ENCODE data around the gene MORF4L1. TPM values are rescaled to one million over a fixed set of nuclear protein-coding genes. Genes with fewer than 3 reads are reported as not detected.

Gene MORF4L1
- total RNA-seq, 5 donors from 2014 or later (not counting 1 experiment from before 2014, with no cell fraction given), result 208 to 388 (median 232) TPM

GRCh38 chr15:78921517-78921916 lies 48.8 kb downstream of the MORF4L1 start:
- no peak for DNase-seq
- Histone ChIP-seq H3K27me3 (replicated peaks in 1 of 2; ENCODE audit: control insufficient read depth in 2 of 2, extremely low read depth in 1 of 2, insufficient read depth in 2 of 2, low read length in 1 of 2) (no peaks in the 10 kb centered on the region), H3K4me1 (ENCODE audit: control insufficient read depth in 1 of 2, extremely low read depth in 1 of 2, insufficient read depth in 2 of 2, low read length in 2 of 2) (no peaks in the 10 kb centered on the region), H3K4me3 (ENCODE audit: control insufficient read depth in 1 of 2, extremely low read depth in 1 of 2, low read length in 1 of 2) (no peak overlapping the region), H3K27ac (ENCODE audit: low read length) (no peak overlapping the region), H3K36me3 (ENCODE audit: control insufficient read depth in 2 of 2, extremely low read depth in 1 of 2, insufficient read depth in 1 of 2, low read length in 1 of 2) (peaks cover 23 to 55% of the 10 kb centered on the region in 2 donors), H3K9me3 (no peaks in the 10 kb centered on the region)
- Mint-ChIP-seq H3K36me3 (peaks cover 32% of the 10 kb centered on the region), H3K4me1 (peaks cover 0 to 6% (median 5%) of the 10 kb centered on the region in 3 donors), H3K9me3 (no peaks in the 10 kb centered on the region), H3K27me3 (no peaks in the 10 kb centered on the region), H3K27ac (no peak overlapping the region), H3K4me3 (no peak overlapping the region)
- ATAC-seq (replicated peaks in 1 of 4), result no peak
- POLR2A ChIA-PET, result no interaction called here
- WGBS (ENCODE audit: insufficient coverage), result 79% methylated on average over 6 of the region's 6 CpGs
- CTCF ChIA-PET, result no interaction called here

- no peak overlapping the region for H3K27ac ChIP-seq (ENCODE audit: low read length)
- no peaks in the 10 kb centered on the region for H3K9me3 ChIP-seq
- 98% methylated on average over 7 of the region's 14 CpGs for WGBS (ENCODE audit: insufficient coverage)
- no peaks in the 10 kb centered on the region for H3K27me3 ChIP-seq (replicated peaks in 1 of 2; ENCODE audit: control insufficient read depth in 2 of 2, extremely low read depth in 1 of 2, insufficient read depth in 2 of 2, low read length in 1 of 2)
- ChIA-PET POLR2A (no interaction called here), CTCF (interaction anchor here in 1 of 2 donors (0.6 kb wide), 1 partner anchor 86 kb away, joined by 3 read pairs; no protein-coding TSS in a partner anchor)
- no peak overlapping the region for H3K27ac Mint-ChIP-seq
- H3K4me1 Mint-ChIP-seq, result peaks cover 0 to 3% (median 2%) of the 10 kb centered on the region in 3 donors
- H3K4me1 ChIP-seq (ENCODE audit: control insufficient read depth in 1 of 2, extremely low read depth in 1 of 2, insufficient read depth in 2 of 2, low read length in 2 of 2), result no peaks in the 10 kb centered on the region
- H3K4me3 ChIP-seq (ENCODE audit: control insufficient read depth in 1 of 2, extremely low read depth in 1 of 2, low read length in 1 of 2), result no peak overlapping the region
- H3K36me3 ChIP-seq (ENCODE audit: control insufficient read depth in 2 of 2, extremely low read depth in 1 of 2, insufficient read depth in 1 of 2, low read length in 1 of 2), result peaks cover 23 to 55% of the 10 kb centered on the region in 2 donors
- DNase-seq, result no peak
- no peaks in the 10 kb centered on the region for H3K27me3 Mint-ChIP-seq
- no peak for ATAC-seq (replicated peaks in 1 of 4)
- no peak overlapping the region for H3K4me3 Mint-ChIP-seq
- peaks cover 32% of the 10 kb centered on the region for H3K36me3 Mint-ChIP-seq
- H3K9me3 Mint-ChIP-seq, result no peaks in the 10 kb centered on the region
These were observed 49.2 kb downstream of the MORF4L1 start for GRCh38 chr15:78921940-78922339.

- 97% methylated on average over 3 of the region's 7 CpGs for WGBS (ENCODE audit: insufficient coverage)
- Mint-ChIP-seq H3K27ac (no peak overlapping the region), H3K4me1 (peaks cover 0 to 2% (median under 1%) of the 10 kb centered on the region in 3 donors), H3K4me3 (no peak overlapping the region), H3K27me3 (no peaks in the 10 kb centered on the region), H3K9me3 (no peaks in the 10 kb centered on the region), H3K36me3 (peaks cover 33% of the 10 kb centered on the region)
- H3K4me1 ChIP-seq (ENCODE audit: control insufficient read depth in 1 of 2, extremely low read depth in 1 of 2, insufficient read depth in 2 of 2, low read length in 2 of 2), result no peaks in the 10 kb centered on the region
- H3K4me3 ChIP-seq (ENCODE audit: control insufficient read depth in 1 of 2, extremely low read depth in 1 of 2, low read length in 1 of 2), result no peak overlapping the region
- H3K9me3 ChIP-seq, result no peaks in the 10 kb centered on the region
- peaks cover 23 to 55% of the 10 kb centered on the region in 2 donors for H3K36me3 ChIP-seq (ENCODE audit: control insufficient read depth in 2 of 2, extremely low read depth in 1 of 2, insufficient read depth in 1 of 2, low read length in 1 of 2)
- no peaks in the 10 kb centered on the region for H3K27me3 ChIP-seq (replicated peaks in 1 of 2; ENCODE audit: control insufficient read depth in 2 of 2, extremely low read depth in 1 of 2, insufficient read depth in 2 of 2, low read length in 1 of 2)
- ATAC-seq (replicated peaks in 1 of 4) (peak in 1 of 4 experiments; percentile 30), DNase-seq (no peak)
- ChIA-PET POLR2A (no interaction called here), CTCF (interaction anchor here in 1 of 2 donors (0.6 kb wide), 1 partner anchor 85 kb away, joined by 3 read pairs; no protein-coding TSS in a partner anchor)
- no peak overlapping the region for H3K27ac ChIP-seq (ENCODE audit: low read length)
These were observed 49.8 kb downstream of the MORF4L1 start for GRCh38 chr15:78922527-78922926.

- Mint-ChIP-seq H3K4me3 (no peak overlapping the region), H3K27ac (no peak overlapping the region), H3K9me3 (no peaks in the 10 kb centered on the region), H3K27me3 (no peaks in the 10 kb centered on the region), H3K4me1 (peaks cover 0 to 5% (median 2%) of the 10 kb centered on the region in 3 donors), H3K36me3 (peaks cover 31% of the 10 kb centered on the region)
- no CpG with 5 or more reads among the region's 7 CpGs for WGBS (ENCODE audit: insufficient coverage)
- CTCF ChIA-PET, result no interaction called here
- ATAC-seq (replicated peaks in 1 of 4) (no peak), DNase-seq (no peak)
- no peaks in the 10 kb centered on the region for H3K27me3 ChIP-seq (replicated peaks in 1 of 2; ENCODE audit: control insufficient read depth in 2 of 2, extremely low read depth in 1 of 2, insufficient read depth in 2 of 2, low read length in 1 of 2)
- H3K4me1 ChIP-seq (ENCODE audit: control insufficient read depth in 1 of 2, extremely low read depth in 1 of 2, insufficient read depth in 2 of 2, low read length in 2 of 2), result no peaks in the 10 kb centered on the region
- H3K27ac ChIP-seq (ENCODE audit: low read length), result no peak overlapping the region
- peaks cover 23 to 52% of the 10 kb centered on the region in 2 donors for H3K36me3 ChIP-seq (ENCODE audit: control insufficient read depth in 2 of 2, extremely low read depth in 1 of 2, insufficient read depth in 1 of 2, low read length in 1 of 2)
- H3K9me3 ChIP-seq, result no peaks in the 10 kb centered on the region
- POLR2A ChIA-PET, result no interaction called here
- H3K4me3 ChIP-seq (ENCODE audit: control insufficient read depth in 1 of 2, extremely low read depth in 1 of 2, low read length in 1 of 2), result no peak overlapping the region
These were observed 50.3 kb downstream of the MORF4L1 start for GRCh38 chr15:78923015-78923414.

GRCh38 chr15:78923480-78924360 lies 51.0 kb downstream of the MORF4L1 start:
- no peaks in the 10 kb centered on the region for H3K4me1 ChIP-seq (ENCODE audit: control insufficient read depth in 1 of 2, extremely low read depth in 1 of 2, insufficient read depth in 2 of 2, low read length in 2 of 2)
- POLR2A ChIA-PET, result no interaction called here
- H3K27me3 ChIP-seq (replicated peaks in 1 of 2; ENCODE audit: control insufficient read depth in 2 of 2, extremely low read depth in 1 of 2, insufficient read depth in 2 of 2, low read length in 1 of 2), result no peaks in the 10 kb centered on the region
- DNase-seq (no peak), ATAC-seq (replicated peaks in 1 of 4) (no peak)
- H3K4me3 ChIP-seq (ENCODE audit: control insufficient read depth in 1 of 2, extremely low read depth in 1 of 2, low read length in 1 of 2), result no peak overlapping the region
- Mint-ChIP-seq H3K4me1 (peaks cover 0 to 5% (median 2%) of the 10 kb centered on the region in 3 donors), H3K27ac (no peak overlapping the region), H3K4me3 (no peak overlapping the region), H3K27me3 (no peaks in the 10 kb centered on the region), H3K9me3 (no peaks in the 10 kb centered on the region), H3K36me3 (peaks cover 28% of the 10 kb centered on the region)
- H3K9me3 ChIP-seq, result no peaks in the 10 kb centered on the region
- WGBS (ENCODE audit: insufficient coverage), result 96% methylated on average over 9 of the region's 18 CpGs
- no peak overlapping the region for H3K27ac ChIP-seq (ENCODE audit: low read length)
- peaks cover 23 to 48% of the 10 kb centered on the region in 2 donors for H3K36me3 ChIP-seq (ENCODE audit: control insufficient read depth in 2 of 2, extremely low read depth in 1 of 2, insufficient read depth in 1 of 2, low read length in 1 of 2)
- CTCF ChIA-PET, result no interaction called here

- no peak for DNase-seq
- 90% methylated on average over 7 of the region's 10 CpGs for WGBS (ENCODE audit: insufficient coverage)
- no peak for ATAC-seq (replicated peaks in 1 of 4)
- peaks cover 9 to 36% of the 10 kb centered on the region in 2 donors for H3K36me3 ChIP-seq (ENCODE audit: control insufficient read depth in 2 of 2, extremely low read depth in 1 of 2, insufficient read depth in 1 of 2, low read length in 1 of 2)
- H3K4me3 ChIP-seq (ENCODE audit: control insufficient read depth in 1 of 2, extremely low read depth in 1 of 2, low read length in 1 of 2), result no peak overlapping the region
- POLR2A ChIA-PET, result no interaction called here
- peaks cover 23% of the 10 kb centered on the region for H3K36me3 Mint-ChIP-seq
- no peak overlapping the region for H3K27ac ChIP-seq (ENCODE audit: low read length)
- H3K27me3 ChIP-seq (replicated peaks in 1 of 2; ENCODE audit: control insufficient read depth in 2 of 2, extremely low read depth in 1 of 2, insufficient read depth in 2 of 2, low read length in 1 of 2), result no peaks in the 10 kb centered on the region
- no peaks in the 10 kb centered on the region for H3K4me1 ChIP-seq (ENCODE audit: control insufficient read depth in 1 of 2, extremely low read depth in 1 of 2, insufficient read depth in 2 of 2, low read length in 2 of 2)
- no peaks in the 10 kb centered on the region for H3K9me3 Mint-ChIP-seq
- no peak overlapping the region for H3K27ac Mint-ChIP-seq
- no peaks in the 10 kb centered on the region for H3K27me3 Mint-ChIP-seq
- CTCF ChIA-PET, result no interaction called here
- H3K9me3 ChIP-seq, result no peaks in the 10 kb centered on the region
- H3K4me3 Mint-ChIP-seq, result no peak overlapping the region
- H3K4me1 Mint-ChIP-seq, result peaks cover 0 to 5% (median 2%) of the 10 kb centered on the region in 3 donors
These were observed 52.5 kb downstream of the MORF4L1 start for GRCh38 chr15:78925076-78925624.

Measured in T-cell (primary cell).